Suprapubic skin (tissue), 4 donors: Measurements from ENCODE around the gene SMYD3. TPM values are rescaled to one million over a fixed set of nuclear protein-coding genes. Genes with fewer than 3 reads are reported as not detected.
A peak's percentile ranks its signal among the peaks of the same experiment; 100 is the strongest.

Source experiments
- DNase-seq, 2 donors: peaks; one replicate each; pipeline ENCODE4 v3.0.0-alpha.2; 2019; ENCODE audit warnings: low spot score in 2 of 2
- H3K27ac ChIP-seq: fragments of 200-600 bp; sonication (generic); one replicate; pipeline ENCODE4 v1.5.1; 2019
- H3K27me3 ChIP-seq: fragments of 200-600 bp; sonication (generic); one replicate; pipeline ENCODE4 v1.5.1; 2019
- H3K36me3 ChIP-seq: fragments of 200-600 bp; sonication (generic); one replicate; pipeline ENCODE4 v1.5.1; 2019
- H3K4me1 ChIP-seq: fragments of 200-600 bp; sonication (generic); one replicate; pipeline ENCODE4 v1.5.1; 2019
- H3K4me3 ChIP-seq: fragments of 200-600 bp; sonication (generic); one replicate; pipeline ENCODE4 v1.5.1; 2019; ENCODE audit warnings: mild to moderate bottlenecking
- H3K9me3 ChIP-seq: fragments of 200-600 bp; sonication (generic); one replicate; pipeline ENCODE4 v1.5.1; 2019
- CTCF ChIP-seq, 2 donors: fragments of 200-600 bp in 1 of 2; fragments of 450-650 bp in 1 of 2; sonication (generic) in 1 of 2; IDR thresholded peaks; one replicate each; pipeline ENCODE4 v1.5.1; 2016 to 2019; ENCODE audit warnings: antibody characterized with exemption in 2 of 2, mild to moderate bottlenecking in 1 of 2, moderate library complexity in 1 of 2
- EP300 ChIP-seq: sonication (generic); formaldehyde crosslinking; IDR thresholded peaks from one replicate; pipeline ENCODE4 v1.6.1; 2017; ENCODE audit warnings: antibody characterized with exemption
- POLR2A ChIP-seq, 2 donors: fragments of 450-650 bp; IDR thresholded peaks; one replicate each; pipeline ENCODE4 v1.6.1; 2017; ENCODE audit warnings: antibody characterized with exemption in 2 of 2, mild to moderate bottlenecking in 2 of 2, moderate library complexity in 2 of 2
- POLR2AphosphoS5 ChIP-seq, 3 donors: sonication (generic); formaldehyde crosslinking; IDR thresholded peaks; one replicate each; pipeline ENCODE4 v1.6.1; 2017; ENCODE audit warnings: antibody characterized with exemption in 3 of 3
- WGBS: methylation state at CpG from one replicate; pipeline ENCODE4 v1.1.5; 2018; 5-methylcytosine and 5-hydroxymethylcytosine counted together
- total RNA-seq, 4 donors: library from RNA; depleted of rRNA; stranded (reverse); fragments of >200 nt; gene quantifications; one replicate each; pipeline ENCODE4 v1.1.0, GENCODE V29; 2016

The SMYD3 gene
- total RNA-seq, 4 donors from 2014 or later = 14.5 to 33.6 (median 18.9) TPM

DNA sequence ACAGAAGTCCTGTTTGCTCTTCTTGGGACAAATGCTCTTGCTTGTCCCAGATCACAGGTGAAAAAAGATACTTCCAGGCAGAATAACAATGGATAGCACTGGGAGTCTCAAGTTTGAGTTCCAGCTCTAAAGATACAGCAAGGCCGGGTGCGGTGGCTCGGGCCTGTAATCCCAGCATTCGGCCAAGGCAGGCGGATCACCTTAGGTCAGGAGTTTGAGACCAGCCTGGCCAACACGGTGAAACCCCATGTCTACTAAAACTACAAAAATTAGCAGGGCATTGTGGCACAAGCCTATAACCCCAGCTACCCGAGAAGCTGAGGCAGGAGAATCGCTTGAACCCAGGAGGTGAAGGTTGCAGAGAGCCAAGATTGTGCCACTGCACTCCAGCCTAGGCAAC lies 337.6 kb downstream of the SMYD3 start:
- H3K36me3 ChIP-seq = no peaks in the 10 kb centered on the region
- TF ChIP-seq POLR2AphosphoS5 (IDR thresholded peaks at IDR 0.05) = no peak
- TF ChIP-seq CTCF (IDR thresholded peaks at IDR 0.05) = no peak
- no peak for TF ChIP-seq EP300
- TF ChIP-seq POLR2A (IDR thresholded peaks at IDR 0.05) = no peak
- WGBS = 94% methylated on average over 8 of the region's 8 CpGs
- peaks cover 5% of the 10 kb centered on the region for H3K4me1 ChIP-seq
- H3K9me3 ChIP-seq = no peaks in the 10 kb centered on the region
- H3K4me3 ChIP-seq = no peak overlapping the region
- no peak overlapping the region for H3K27ac ChIP-seq
- no peak for DNase-seq
- no peaks in the 10 kb centered on the region for H3K27me3 ChIP-seq

DNA sequence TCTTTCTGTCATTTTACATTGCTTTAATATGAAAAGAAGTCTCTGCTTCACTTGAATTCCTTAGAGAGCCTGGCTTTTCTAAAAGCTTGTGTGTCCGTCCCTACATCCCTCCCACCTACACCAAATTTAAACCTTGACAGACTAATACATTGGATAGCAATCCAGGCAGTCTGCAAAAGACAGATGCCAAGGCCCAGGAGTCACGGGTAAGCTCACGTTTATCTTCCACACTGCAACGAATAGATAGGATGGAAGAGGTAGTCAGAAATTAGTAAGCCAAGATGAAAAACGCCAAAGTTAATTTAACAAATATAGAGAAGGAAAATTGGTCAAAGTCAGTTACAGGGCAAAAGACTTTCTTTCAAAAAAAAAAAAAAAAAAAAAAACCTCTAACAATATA lies 338.1 kb downstream of the SMYD3 start:
- TF ChIP-seq POLR2AphosphoS5 (IDR thresholded peaks at IDR 0.05) (no peak), POLR2A (IDR thresholded peaks at IDR 0.05) (no peak), EP300 (no peak), CTCF (IDR thresholded peaks at IDR 0.05) (no peak)
- Histone ChIP-seq H3K4me1 (peaks cover 5% of the 10 kb centered on the region), H3K9me3 (no peaks in the 10 kb centered on the region), H3K36me3 (no peaks in the 10 kb centered on the region), H3K27ac (no peak overlapping the region), H3K4me3 (no peak overlapping the region), H3K27me3 (no peaks in the 10 kb centered on the region)
- no peak for DNase-seq
- 81% methylated on average over 5 of the region's 5 CpGs for WGBS

DNA sequence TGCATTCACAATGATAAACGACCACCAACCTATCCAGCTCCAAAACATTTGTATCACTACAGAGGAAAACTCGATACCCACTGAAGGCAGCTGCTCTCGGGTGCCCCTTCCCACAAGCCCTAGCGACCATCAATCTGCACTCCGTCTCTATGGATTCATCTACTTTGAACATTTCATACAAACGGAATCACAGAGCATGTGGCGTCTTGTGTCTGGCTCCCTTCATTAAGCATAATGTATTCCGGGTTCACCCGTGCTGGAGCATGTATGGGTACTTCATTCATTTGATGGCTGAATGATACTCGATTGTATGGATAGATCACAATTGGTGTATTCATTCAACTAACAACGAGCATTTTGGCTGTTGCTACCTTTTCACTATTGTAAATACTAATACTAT lies 340.2 kb downstream of the SMYD3 start:
- no peak for TF ChIP-seq EP300
- no peak for TF ChIP-seq CTCF (IDR thresholded peaks at IDR 0.05)
- H3K27me3 ChIP-seq = no peaks in the 10 kb centered on the region
- WGBS = 56% methylated on average over 11 of the region's 11 CpGs
- no peaks in the 10 kb centered on the region for H3K36me3 ChIP-seq
- peaks cover 5% of the 10 kb centered on the region for H3K4me1 ChIP-seq
- no peaks in the 10 kb centered on the region for H3K9me3 ChIP-seq
- H3K27ac ChIP-seq = peak overlapping the region; percentile 71
- H3K4me3 ChIP-seq = no peak overlapping the region
- DNase-seq = no peak

DNA sequence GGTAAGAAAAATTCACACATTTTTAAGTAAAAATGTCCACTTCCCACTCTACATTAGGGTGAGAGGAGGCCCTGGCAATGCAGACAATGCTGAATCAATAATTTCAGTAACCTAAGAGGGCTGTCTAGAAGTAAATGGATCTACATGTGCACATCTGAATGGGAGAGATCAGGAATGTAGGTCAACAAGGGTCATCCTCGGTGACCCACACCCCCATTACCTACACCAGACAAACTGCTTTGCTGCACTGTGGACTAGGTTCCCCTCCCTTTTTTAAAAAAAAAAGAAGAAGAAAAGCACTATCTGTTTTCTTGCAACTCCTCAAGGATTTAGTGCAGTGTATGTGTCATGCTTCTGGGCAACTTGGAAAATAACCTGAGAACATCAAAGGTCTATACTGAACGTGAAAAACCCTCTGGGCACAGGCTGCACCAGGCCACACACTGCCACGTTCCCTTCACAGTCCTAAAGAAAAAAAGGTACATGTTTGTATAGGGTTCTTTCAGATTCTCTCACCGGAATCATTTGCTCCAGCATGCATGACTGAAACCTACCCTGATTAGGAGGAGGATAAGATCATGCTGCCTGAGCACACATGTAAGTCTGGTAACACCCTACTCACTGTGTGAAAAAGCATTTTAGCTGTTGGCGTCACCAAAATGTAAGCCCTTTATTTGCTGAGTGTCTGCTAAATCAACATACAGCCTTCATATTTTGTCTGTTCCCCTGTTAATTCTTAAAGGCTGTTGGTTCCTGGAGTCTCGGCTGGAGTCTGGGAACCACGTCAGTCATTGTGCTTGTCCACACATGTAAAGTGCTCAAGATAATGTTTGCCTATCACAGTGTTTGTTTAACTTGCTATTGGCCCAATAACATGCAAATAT lies 341.0 kb downstream of the SMYD3 start:
- Histone ChIP-seq H3K4me1 (peaks cover 12% of the 10 kb centered on the region), H3K27me3 (no peaks in the 10 kb centered on the region), H3K4me3 (no peak overlapping the region), H3K36me3 (no peaks in the 10 kb centered on the region), H3K9me3 (no peaks in the 10 kb centered on the region), H3K27ac (peak overlapping the region; percentile 71)
- TF ChIP-seq POLR2A (IDR thresholded peaks at IDR 0.05) = no peak
- TF ChIP-seq CTCF (IDR thresholded peaks at IDR 0.05) = no peak
- no peak for TF ChIP-seq EP300
- no peak for TF ChIP-seq POLR2AphosphoS5 (IDR thresholded peaks at IDR 0.05)
- 49% methylated on average over 7 of the region's 7 CpGs for WGBS
- DNase-seq = no peak

- no peaks in the 10 kb centered on the region for H3K9me3 ChIP-seq
- no peak overlapping the region for H3K4me3 ChIP-seq
- TF ChIP-seq POLR2A (IDR thresholded peaks at IDR 0.05) (no peak), EP300 (no peak), POLR2AphosphoS5 (IDR thresholded peaks at IDR 0.05) (no peak), CTCF (IDR thresholded peaks at IDR 0.05) (no peak)
- no peak overlapping the region for H3K27ac ChIP-seq
- DNase-seq = no peak
- H3K36me3 ChIP-seq = no peaks in the 10 kb centered on the region
- H3K4me1 ChIP-seq = peaks cover 20% of the 10 kb centered on the region
- no peaks in the 10 kb centered on the region for H3K27me3 ChIP-seq
- 92% methylated on average over 9 of the region's 9 CpGs for WGBS
Measured at GRCh38 chr1:246164764-246165163, 342.3 kb downstream of the SMYD3 start.
